ENCODE data around the gene RNF145. TPM values are rescaled to one million over a fixed set of nuclear protein-coding genes. Genes with fewer than 3 reads are reported as not detected.
"Not testable (repeated sequence)": the region's sequence is repeated elsewhere in the genome, so short reads cannot be mapped to it uniquely, and the experiment has no call there.

RNF145 gene

GRCh38 chr5:159123189-159123588 lies 86.2 kb downstream of the RNF145 start:
- Histone ChIP-seq H3K9ac (ENCODE audit: low read depth, low read length) (no peak overlapping the region), H3K4me3 (ENCODE audit: low read length) (no peak overlapping the region), H3K27me3 (ENCODE audit: control insufficient read depth, insufficient read depth, low read length) (no peaks in the 10 kb centered on the region), H3K36me3 (ENCODE audit: insufficient read depth, low read length) (no peaks in the 10 kb centered on the region), H3K4me1 (ENCODE audit: control insufficient read depth, insufficient read depth, low read length) (no peaks in the 10 kb centered on the region), H3K4me2 (ENCODE audit: low read length) (no peak overlapping the region), H3K9me3 (replicated peaks; ENCODE audit: low read length) (no peaks in the 10 kb centered on the region)

DNA sequence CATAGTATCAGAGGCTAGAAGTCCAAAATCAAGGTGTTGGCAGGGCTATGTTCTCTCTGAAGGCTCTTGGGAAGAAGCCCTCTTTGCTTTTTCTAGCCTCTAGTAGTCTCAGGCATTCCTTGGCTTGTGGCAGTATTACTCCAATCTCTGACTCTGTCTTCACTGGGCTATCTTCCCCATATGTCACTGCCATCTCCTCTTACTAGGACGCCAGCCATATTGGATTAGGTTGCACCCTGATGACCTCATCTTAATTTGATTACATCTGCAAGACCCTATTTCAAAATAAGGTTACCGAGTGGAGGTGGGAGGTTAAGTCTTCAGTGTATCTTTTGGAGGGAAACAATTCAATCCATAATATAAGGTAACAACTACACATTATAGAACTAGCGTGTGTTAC lies 88.3 kb downstream of the RNF145 start:
- Histone ChIP-seq H3K4me3 (ENCODE audit: low read length) (no peak overlapping the region), H3K9me3 (replicated peaks; ENCODE audit: low read length) (no peaks in the 10 kb centered on the region), H3K36me3 (ENCODE audit: insufficient read depth, low read length) (no peaks in the 10 kb centered on the region), H3K27me3 (ENCODE audit: control insufficient read depth, insufficient read depth, low read length) (no peaks in the 10 kb centered on the region), H3K4me1 (ENCODE audit: control insufficient read depth, insufficient read depth, low read length) (no peaks in the 10 kb centered on the region), H3K9ac (ENCODE audit: low read depth, low read length) (no peak overlapping the region), H3K4me2 (ENCODE audit: low read length) (no peak overlapping the region)

- H3K27me3 ChIP-seq (ENCODE audit: control insufficient read depth, insufficient read depth, low read length), result peaks cover 2% of the 10 kb centered on the region
- no peak overlapping the region for H3K9ac ChIP-seq (ENCODE audit: low read depth, low read length)
- no peaks in the 10 kb centered on the region for H3K4me1 ChIP-seq (ENCODE audit: control insufficient read depth, insufficient read depth, low read length)
- H3K9me3 ChIP-seq (replicated peaks; ENCODE audit: low read length), result no peaks in the 10 kb centered on the region
- no peaks in the 10 kb centered on the region for H3K36me3 ChIP-seq (ENCODE audit: insufficient read depth, low read length)
- H3K4me3 ChIP-seq (ENCODE audit: low read length), result no peak overlapping the region
- H3K4me2 ChIP-seq (ENCODE audit: low read length), result peak overlapping the region; percentile 15
These were observed 88.9 kb downstream of the RNF145 start for GRCh38 chr5:159120446-159120845.

DNA sequence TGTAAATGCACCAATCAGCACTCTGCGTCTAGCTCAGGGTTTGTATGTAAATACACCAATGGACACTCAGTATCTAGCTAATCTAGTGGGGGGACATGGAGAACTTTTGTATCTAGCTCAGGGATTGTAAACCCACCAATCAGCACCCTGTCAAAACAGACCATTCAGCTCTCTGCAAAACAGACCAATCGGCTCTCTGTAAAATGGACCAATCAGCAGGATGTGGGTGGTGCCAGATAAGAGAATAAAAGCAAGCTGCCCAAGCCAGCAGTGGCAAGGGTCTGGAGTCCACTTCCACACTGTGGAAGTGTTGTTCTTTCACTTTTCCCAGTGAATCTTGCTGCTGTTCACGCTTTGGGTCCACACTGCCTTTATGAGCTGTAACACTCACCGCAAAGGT lies 89.5 kb downstream of the RNF145 start:
- H3K4me2 ChIP-seq (ENCODE audit: low read length); H3K27me3 ChIP-seq (ENCODE audit: control insufficient read depth, insufficient read depth, low read length); H3K9ac ChIP-seq (ENCODE audit: low read depth, low read length); H3K4me1 ChIP-seq (ENCODE audit: control insufficient read depth, insufficient read depth, low read length); H3K36me3 ChIP-seq (ENCODE audit: insufficient read depth, low read length); H3K4me3 ChIP-seq (ENCODE audit: low read length); H3K9me3 ChIP-seq (replicated peaks; ENCODE audit: low read length): not testable (repeated sequence)

DNA sequence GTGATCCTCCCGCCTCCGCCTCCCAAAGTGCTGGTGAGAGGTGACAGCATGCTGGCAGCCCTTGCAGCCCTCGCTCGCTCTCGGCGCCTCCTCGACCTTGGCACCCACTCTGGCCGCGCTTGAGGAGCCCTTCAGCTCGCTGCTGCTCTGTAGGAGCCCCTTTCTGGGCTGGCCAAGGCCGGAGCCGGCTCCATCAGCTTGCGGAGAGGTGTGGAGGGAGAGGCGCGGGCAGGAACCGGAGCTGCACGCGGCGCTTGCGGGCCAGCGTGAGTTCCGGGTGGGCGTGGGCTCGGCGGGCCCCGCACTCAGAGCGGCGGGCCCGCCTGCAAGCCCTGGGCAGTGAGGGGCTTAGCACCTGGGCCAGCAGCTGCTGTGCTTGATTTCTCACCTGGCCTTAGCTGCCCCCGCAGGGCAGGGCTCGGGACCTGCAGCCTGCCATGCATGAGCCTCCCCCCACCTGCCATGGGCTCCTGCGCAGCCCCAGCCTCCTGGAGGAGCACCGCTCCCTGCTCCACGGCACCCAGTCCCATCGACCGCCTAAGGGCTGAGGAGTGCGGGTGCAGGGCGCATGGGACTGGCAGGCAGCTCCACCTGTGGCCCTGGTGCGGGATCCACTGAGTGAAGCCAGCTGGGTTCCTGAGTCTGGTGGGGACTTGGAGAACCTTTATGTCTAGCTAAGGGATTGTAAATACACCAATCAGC lies 90.2 kb downstream of the RNF145 start:
- H3K9me3 ChIP-seq (replicated peaks; ENCODE audit: low read length); H3K4me2 ChIP-seq (ENCODE audit: low read length); H3K36me3 ChIP-seq (ENCODE audit: insufficient read depth, low read length); H3K4me1 ChIP-seq (ENCODE audit: control insufficient read depth, insufficient read depth, low read length); H3K9ac ChIP-seq (ENCODE audit: low read depth, low read length); H3K27me3 ChIP-seq (ENCODE audit: control insufficient read depth, insufficient read depth, low read length); H3K4me3 ChIP-seq (ENCODE audit: low read length): not testable (repeated sequence)

GRCh38 chr5:159113405-159113804 lies 95.9 kb downstream of the RNF145 start:
- H3K9me3 ChIP-seq (replicated peaks; ENCODE audit: low read length), result no peaks in the 10 kb centered on the region
- no peak overlapping the region for H3K4me3 ChIP-seq (ENCODE audit: low read length)
- H3K4me2 ChIP-seq (ENCODE audit: low read length), result no peak overlapping the region
- no peaks in the 10 kb centered on the region for H3K36me3 ChIP-seq (ENCODE audit: insufficient read depth, low read length)
- peaks cover 47% of the 10 kb centered on the region for H3K27me3 ChIP-seq (ENCODE audit: control insufficient read depth, insufficient read depth, low read length)
- no peaks in the 10 kb centered on the region for H3K4me1 ChIP-seq (ENCODE audit: control insufficient read depth, insufficient read depth, low read length)
- H3K9ac ChIP-seq (ENCODE audit: low read depth, low read length), result no peak overlapping the region

DNA sequence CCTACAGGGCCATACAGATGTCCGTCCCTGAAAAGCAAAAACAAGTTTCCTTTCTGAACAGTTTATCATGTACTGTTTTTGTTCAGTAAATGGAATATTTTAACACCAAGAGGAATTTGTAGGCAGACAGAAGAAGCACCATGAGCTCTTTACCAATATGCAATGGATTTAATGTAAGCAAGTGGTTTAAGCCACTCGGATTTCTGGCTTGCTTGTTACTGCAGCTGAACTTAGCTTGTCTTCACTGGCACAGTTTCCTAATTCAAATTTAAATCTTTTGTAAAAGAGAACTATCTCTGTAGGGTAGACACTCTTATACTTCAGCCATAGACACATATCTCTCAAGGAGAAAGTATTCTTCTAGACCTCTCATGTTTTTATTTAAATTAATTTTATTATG lies 96.9 kb downstream of the RNF145 start:
- Histone ChIP-seq H3K27me3 (ENCODE audit: control insufficient read depth, insufficient read depth, low read length) (peaks cover 47% of the 10 kb centered on the region), H3K4me3 (ENCODE audit: low read length) (no peak overlapping the region), H3K4me2 (ENCODE audit: low read length) (no peak overlapping the region), H3K9me3 (replicated peaks; ENCODE audit: low read length) (no peaks in the 10 kb centered on the region), H3K9ac (ENCODE audit: low read depth, low read length) (no peak overlapping the region), H3K4me1 (ENCODE audit: control insufficient read depth, insufficient read depth, low read length) (no peaks in the 10 kb centered on the region), H3K36me3 (ENCODE audit: insufficient read depth, low read length) (no peaks in the 10 kb centered on the region)

Small RNA genes within 50 kb of the gene (small RNA-seq; reads per million reads assigned to genes)
- gene RF00263, result not detected

Data from skeletal muscle satellite cell (primary cell).